CD4-positive, alpha-beta T cell treated with Interleukin-6 at 100 ng/mL for 8 hours (primary cell): Measurements from ENCODE around the gene POU5F1.
"Not testable (repeated sequence)": the region's sequence is repeated elsewhere in the genome, so short reads cannot be mapped to it uniquely, and the experiment has no call there.

Source experiments
- DNase-seq: peaks from one replicate; pipeline ENCODE4 v3.0.0-alpha.2; 2020; ENCODE audit warnings: mixed read lengths, low spot score

POU5F1 gene

GRCh38 chr6:31170600-31170881 lies at the start of gene POU5F1:
TSS of gene POU5F1 (minus strand) at chr6:31170682. CDS start at chr6:31170620, 62 bp downstream.
- no peak for DNase-seq

- no peak for DNase-seq
These were observed 45.9 kb upstream of the POU5F1 start for GRCh38 chr6:31216208-31216898.

- DNase-seq: not testable (repeated sequence)
These were observed 44.7 kb upstream of the POU5F1 start for GRCh38 chr6:31215216-31215615.

GRCh38 chr6:31214516-31214915 lies 44.0 kb upstream of the POU5F1 start:
- no peak for DNase-seq

GRCh38 chr6:31210741-31211532 lies 40.5 kb upstream of the POU5F1 start:
- DNase-seq: no peak

- no peak for DNase-seq
These were observed 39.6 kb upstream of the POU5F1 start for GRCh38 chr6:31210123-31210522.

GRCh38 chr6:31209137-31209536 lies 38.7 kb upstream of the POU5F1 start:
- DNase-seq: no peak

GRCh38 chr6:31208506-31208905 lies 38.0 kb upstream of the POU5F1 start:
- DNase-seq: no peak

GRCh38 chr6:31205638-31206037 lies 35.2 kb upstream of the POU5F1 start:
- DNase-seq: no peak

- DNase-seq: no peak
These were observed 34.3 kb upstream of the POU5F1 start for GRCh38 chr6:31204751-31205145.

- DNase-seq: peak; percentile 47
These were observed 33.0 kb upstream of the POU5F1 start for GRCh38 chr6:31203345-31203979.

GRCh38 chr6:31202259-31203166 lies 32.0 kb upstream of the POU5F1 start:
- peak; percentile 19 for DNase-seq

- DNase-seq: not testable (repeated sequence)
These were observed 28.6 kb upstream of the POU5F1 start for GRCh38 chr6:31199105-31199452.

GRCh38 chr6:31197559-31198305 lies 27.2 kb upstream of the POU5F1 start:
- DNase-seq: peak; percentile 92

- DNase-seq: not testable (repeated sequence)
These were observed 26.0 kb upstream of the POU5F1 start for GRCh38 chr6:31196251-31197022.

GRCh38 chr6:31195308-31195979 lies 25.0 kb upstream of the POU5F1 start:
- DNase-seq: not testable (repeated sequence)

GRCh38 chr6:31194061-31194834 lies 23.8 kb upstream of the POU5F1 start:
- no peak for DNase-seq

- DNase-seq: no peak
These were observed 22.7 kb upstream of the POU5F1 start for GRCh38 chr6:31193206-31193605.

- peak; percentile 50 for DNase-seq
These were observed 22.1 kb upstream of the POU5F1 start for GRCh38 chr6:31192431-31193105.
